K562 (cell line): ENCODE data around the gene PRRC2A. TPM values are rescaled to one million over a fixed set of nuclear protein-coding genes. Genes with fewer than 3 reads are reported as not detected.

Experiments used
- ATAC-seq: fragments of 200-7000 bp; cut with Tn5 transposase; 3 replicates; pipeline ENCODE4 v1.9.1; 2020; ENCODE audit warnings: moderate library complexity
- BruUV-seq: library from RNA; stranded (reverse); fragments of 400-500 nt; replicated peaks from 2 replicates; lab custom pipeline; 2021; lab: Mats Ljungman, UMichigan
- CTCF ChIA-PET: fragments of 300-600 bp; formaldehyde crosslinking; extraction: SDS; loops from one replicate; lab custom pipeline; 2021; ENCODE audit warnings: low intra/inter-chr PET ratio; lab: Yijun Ruan, JAX
- POLR2A ChIA-PET: fragments of 300-600, 350-650 bp; sonication (Branson Sonifier 250); formaldehyde crosslinking; extraction: SDS; loops from one replicate; lab custom pipeline; 2021; ENCODE audit warnings: antibody characterized with exemption, inconsistent platforms; lab: Yijun Ruan, JAX
- DNase-seq, 4 experiments: peaks; one replicate each; pipeline versions ENCODE4 v3.0.0 to v3.0.0-alpha.2; 2011 to 2018; ENCODE audit warnings: low spot score in 3 of 4, mixed read lengths in 3 of 4; ENCODE audit errors: extremely low read depth in 1 of 4
- FAIRE-seq: peaks from 2 replicates; lab custom pipeline; 2011; peaks lifted over from hg19 to GRCh38; lab: Jason Lieb, UNC
- H2AFZ ChIP-seq: 2 replicates; pipeline ENCODE4 v1.6.0; 2011; ENCODE audit warnings: low read depth, low read length, control low read depth, inconsistent platforms
- H3K27ac ChIP-seq: fragments of 200-600 bp; 3 replicates; pipeline ENCODE4 v1.8.0; 2011; ENCODE audit warnings: low read depth, mild to moderate bottlenecking, control low read depth, inconsistent platforms, low read length, moderate library complexity, mixed read lengths; ENCODE audit errors: extremely low read depth
- H3K27me3 ChIP-seq, 2 experiments: fragments of 300-600 bp in 1 of 2; 2 replicates in 1 of 2; 3 replicates in 1 of 2; pipeline versions ENCODE4 v1.6.0 to v1.8.0; 2011; ENCODE audit warnings: inconsistent platforms in 2 of 2, low read length in 2 of 2, mild to moderate bottlenecking in 1 of 2, mixed read lengths in 1 of 2, moderate library complexity in 1 of 2; ENCODE audit not compliant: control insufficient read depth in 2 of 2, insufficient read depth in 2 of 2
- H3K36me3 ChIP-seq: fragments of 300-600 bp; 3 replicates; pipeline ENCODE4 v1.8.0; 2011; ENCODE audit warnings: mild to moderate bottlenecking, low read length, inconsistent platforms; ENCODE audit not compliant: control insufficient read depth, insufficient read depth
- H3K4me1 ChIP-seq, 2 experiments: fragments of 200-600 bp in 1 of 2; replicated peaks in 1 of 2; 2 replicates in 1 of 2; 3 replicates in 1 of 2; pipeline versions ENCODE4 v1.5.1 to v1.8.0; 2011; ENCODE audit warnings: inconsistent platforms in 2 of 2, low read length in 2 of 2, mild to moderate bottlenecking in 1 of 2, mixed read lengths in 1 of 2, moderate library complexity in 1 of 2; ENCODE audit not compliant: control insufficient read depth in 2 of 2, insufficient read depth in 2 of 2
- H3K4me2 ChIP-seq: 2 replicates; pipeline ENCODE4 v1.6.1; 2011; ENCODE audit warnings: low read length, control low read depth, inconsistent platforms, mixed read lengths; ENCODE audit not compliant: insufficient read depth
- H3K4me3 ChIP-seq: fragments of 200-600 bp; sonication (generic), shearing (Covaris generic); 2 replicates; pipeline ENCODE4 v1.5.1; 2016; ENCODE audit warnings: control low read depth, inconsistent platforms
- H3K79me2 ChIP-seq: fragments of 200-600 bp; 3 replicates; pipeline ENCODE4 v1.8.0; 2011; ENCODE audit warnings: low read length, inconsistent platforms; ENCODE audit not compliant: control insufficient read depth, insufficient read depth
- H3K9ac ChIP-seq, 2 experiments: 2 replicates each; pipeline versions ENCODE4 v1.6.0 to v1.6.1; 2011; ENCODE audit warnings: low read depth in 2 of 2, low read length in 2 of 2, control low read depth in 1 of 2, inconsistent platforms in 1 of 2, mild to moderate bottlenecking in 1 of 2, mixed read lengths in 1 of 2; ENCODE audit not compliant: insufficient read depth in 1 of 2
- H3K9me1 ChIP-seq: one replicate; pipeline ENCODE4 v1.6.0; 2011; ENCODE audit warnings: inconsistent platforms, mild to moderate bottlenecking, low read length, moderate library complexity; ENCODE audit not compliant: control insufficient read depth, insufficient read depth
- H3K9me3 ChIP-seq: replicated peaks from 2 replicates; pipeline ENCODE4 v1.5.1; 2011; ENCODE audit warnings: low read depth, low read length, inconsistent platforms; ENCODE audit not compliant: control insufficient read depth, insufficient read depth
- H4K20me1 ChIP-seq: replicated peaks from 2 replicates; pipeline ENCODE4 v1.6.1; 2011; ENCODE audit warnings: low read length, inconsistent platforms, mixed read lengths; ENCODE audit not compliant: control insufficient read depth, insufficient read depth
- EP400 ChIP-seq: fragments of 450-650 bp; IDR thresholded peaks from 2 replicates; pipeline ENCODE4 v1.6.1; 2017; ENCODE audit warnings: antibody characterized with exemption, mild to moderate bottlenecking, moderate library complexity
- NCOR1 ChIP-seq: fragments of 450-650 bp; IDR thresholded peaks from 2 replicates; pipeline ENCODE4 v1.6.1; 2016; ENCODE audit warnings: mild to moderate bottlenecking, moderate library complexity
- NELFE ChIP-seq: IDR thresholded peaks from 2 replicates; pipeline ENCODE4 v1.6.1; 2011; ENCODE audit warnings: mild to moderate bottlenecking; ENCODE audit not compliant: insufficient read depth, insufficient read length
- PCBP1 ChIP-seq: fragments of 200-400 bp; formaldehyde crosslinking; IDR thresholded peaks from 2 replicates; pipeline ENCODE4 v1.6.1; 2018; ENCODE audit warnings: mild to moderate bottlenecking, low read depth, low read length; ENCODE audit not compliant: poor library complexity, severe bottlenecking
- RAD21 ChIP-seq, 2 experiments: fragments of 250-450 bp in 1 of 2; fragments of 450-650 bp in 1 of 2; sonication (Bioruptor Pico) in 1 of 2; formaldehyde crosslinking in 1 of 2; IDR thresholded peaks in 1 of 2; conservative IDR thresholded peaks in 1 of 2; 2 replicates each; pipeline versions ENCODE4 v1.4.0 to v1.8.0; 2020 to 2022; ENCODE audit warnings: mild to moderate bottlenecking in 2 of 2, moderate library complexity in 1 of 2
- RCOR1 ChIP-seq, 2 experiments: IDR thresholded peaks; 2 replicates each; pipeline ENCODE4 v1.6.1; 2012; ENCODE audit warnings: low read depth in 2 of 2, low read length in 2 of 2, borderline replicate concordance in 1 of 2, improper control_type of control experiment in 1 of 2
- ZNF143 ChIP-seq: sonication (generic); formaldehyde crosslinking; IDR thresholded peaks from 2 replicates; pipeline ENCODE4 v1.9.0; 2022; ENCODE audit warnings: mild to moderate bottlenecking, missing genetic modification reagents
- ZNF444 ChIP-seq: fragments of 250-450 bp; sonication (Bioruptor Pico); IDR thresholded peaks from 2 replicates; pipeline ENCODE4 v1.4.0; 2020; ENCODE audit warnings: mild to moderate bottlenecking, moderate library complexity
- WGBS: fragments of 100-300 bp; shearing (Covaris generic); methylation state at CpG from one replicate; pipeline ENCODE4 v1.1.6; 2016; ENCODE audit warnings: low coverage, mixed read lengths; ENCODE audit not compliant: insufficient coverage; ENCODE audit errors: missing lambda C conversion rate; 5-methylcytosine and 5-hydroxymethylcytosine counted together
- in situ Hi-C: fragments of 300-500 bp; cut with MboI; formaldehyde crosslinking; loops from 4 replicates; pipeline ENCODE4 v1.15.0; 2018; ENCODE audit warnings: inconsistent platforms, mixed read lengths
- intact Hi-C: fragments of 100-400 bp; cut with micrococcal nuclease; formaldehyde crosslinking; loops from 2 replicates; pipeline ENCODE4 v1.14.2; 2022
- polyA plus RNA-seq, 8 experiments: library from polyadenylated mRNA; depleted of rRNA in 4 of 8; stranded (reverse) in 5 of 8; unstranded in 3 of 8; fragments of >200 nt; fragmentation: Nextera tagmentation in 2 of 8; fragmentation: Illumina TruSeq in 1 of 8; extraction: Ambion mirVana in 2 of 8; extraction: Trizol in 1 of 8; gene quantifications; 2 replicates each; pipeline versions ENCODE4 v1.2.1 to v1.2.3, GENCODE V29; 2011 to 2014; ENCODE audit warnings: inconsistent platforms in 1 of 8, missing spikeins in 1 of 8
- total RNA-seq, 7 experiments: library from RNA; depleted of rRNA in 6 of 7; stranded (reverse); fragments of >200 nt in 6 of 7; fragmentation: Illumina TruSeq in 2 of 7; extraction: Trizol in 2 of 7; gene quantifications; 2 replicates each; pipeline versions ENCODE4 v1.2.1 to v1.2.3, GENCODE V29; 2011 to 2021; ENCODE audit warnings: low replicate concordance in 1 of 7
- TF ChIP-seq, protein P1 (sequence below), 2 experiments: fragments of 450-650 bp; conservative IDR thresholded peaks; 2 replicates each; pipeline ENCODE4 v1.6.1; 2017; ENCODE audit warnings: mild to moderate bottlenecking in 2 of 2, moderate library complexity in 2 of 2
- TF ChIP-seq, protein P2 (sequence below): fragments of 250-450 bp; sonication (Bioruptor Pico); IDR thresholded peaks from 2 replicates; pipeline ENCODE4 v1.4.0; 2020; ENCODE audit warnings: mild to moderate bottlenecking, moderate library complexity

The PRRC2A gene
- total and polyA plus RNA-seq, 9 of the 15 experiments (the other 6 are each of a cell fraction or from before 2014, with no cell fraction given): 1.0 to 332 (median 63.0) TPM

DNA sequence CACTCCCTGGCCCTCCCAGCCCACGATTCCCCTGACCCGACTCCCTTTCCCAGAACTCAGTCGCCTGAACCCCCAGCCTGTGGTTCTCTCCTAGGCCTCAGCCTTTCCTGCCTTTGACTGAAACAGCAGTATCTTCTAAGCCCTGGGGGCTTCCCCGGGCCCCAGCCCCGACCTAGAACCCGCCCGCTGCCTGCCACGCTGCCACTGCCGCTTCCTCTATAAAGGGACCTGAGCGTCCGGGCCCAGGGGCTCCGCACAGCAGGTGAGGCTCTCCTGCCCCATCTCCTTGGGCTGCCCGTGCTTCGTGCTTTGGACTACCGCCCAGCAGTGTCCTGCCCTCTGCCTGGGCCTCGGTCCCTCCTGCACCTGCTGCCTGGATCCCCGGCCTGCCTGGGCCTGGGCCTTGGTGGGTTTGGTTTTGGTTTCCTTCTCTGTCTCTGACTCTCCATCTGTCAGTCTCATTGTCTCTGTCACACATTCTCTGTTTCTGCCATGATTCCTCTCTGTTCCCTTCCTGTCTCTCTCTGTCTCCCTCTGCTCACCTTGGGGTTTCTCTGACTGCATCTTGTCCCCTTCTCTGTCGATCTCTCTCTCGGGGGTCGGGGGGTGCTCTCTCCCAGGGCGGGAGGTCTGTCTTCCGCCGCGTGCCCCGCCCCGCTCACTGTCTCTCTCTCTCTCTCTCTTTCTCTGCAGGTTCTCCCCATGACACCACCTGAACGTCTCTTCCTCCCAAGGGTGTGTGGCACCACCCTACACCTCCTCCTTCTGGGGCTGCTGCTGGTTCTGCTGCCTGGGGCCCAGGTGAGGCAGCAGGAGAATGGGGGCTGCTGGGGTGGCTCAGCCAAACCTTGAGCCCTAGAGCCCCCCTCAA, 48.2 kb upstream of the PRRC2A start, which contains the start of gene LTA:
TSS of gene LTA (plus strand) at position 249 of the 871 bp plus-strand sequence. CDS start at position 703, 454 bp downstream.
- no TSS peak for BruUV-seq
- Histone ChIP-seq H3K36me3 (no peaks in the 10 kb centered on the region), H3K9me3 (no peaks in the 10 kb centered on the region), H2AFZ (no peak within 1 kb of the TSS), H3K9ac (peak within 1 kb of the TSS in 1 of 2 experiments; percentile 40; a peak in 2 of 4 replicates), H3K27ac (no peak within 1 kb of the TSS), H4K20me1 (no peaks in the 10 kb centered on the region), H3K4me1 (peaks cover 0 to 24% of the 10 kb centered on the region in 2 experiments; a peak in 2 of 5 replicates), H3K79me2 (no peaks in the 10 kb centered on the region), H3K4me2 (no peak within 1 kb of the TSS), H3K4me3 (no peak within 1 kb of the TSS), H3K27me3 (no peaks in the 10 kb centered on the region), H3K9me1 (no peaks in the 10 kb centered on the region)
- DNase-seq (no peak), FAIRE-seq (no peak), ATAC-seq (peak; percentile 13; the same call in 1 of the 3 replicates)
- WGBS: 41% methylated on average over 26 of the region's 27 CpGs
- TF ChIP-seq ZNF444 (CRISPR knock-in tag) (no peak), EP400 (no peak), ZNF143 (CRISPR knock-in tag) (no peak), NCOR1 (no peak), RCOR1 (IDR thresholded peaks at IDR 0.05; ENCODE audit: borderline replicate concordance in 1 of 2, low read depth in 2 of 2, low read length in 2 of 2) (no peak), NELFE (no peak), PCBP1 (no peak), RAD21 (CRISPR knock-in tag; conservative IDR thresholded peaks at IDR 0.05 in 1 of 2, IDR thresholded peaks at IDR 0.05 in 1 of 2) (no peak)
- TF ChIP-seq, protein P1, sequence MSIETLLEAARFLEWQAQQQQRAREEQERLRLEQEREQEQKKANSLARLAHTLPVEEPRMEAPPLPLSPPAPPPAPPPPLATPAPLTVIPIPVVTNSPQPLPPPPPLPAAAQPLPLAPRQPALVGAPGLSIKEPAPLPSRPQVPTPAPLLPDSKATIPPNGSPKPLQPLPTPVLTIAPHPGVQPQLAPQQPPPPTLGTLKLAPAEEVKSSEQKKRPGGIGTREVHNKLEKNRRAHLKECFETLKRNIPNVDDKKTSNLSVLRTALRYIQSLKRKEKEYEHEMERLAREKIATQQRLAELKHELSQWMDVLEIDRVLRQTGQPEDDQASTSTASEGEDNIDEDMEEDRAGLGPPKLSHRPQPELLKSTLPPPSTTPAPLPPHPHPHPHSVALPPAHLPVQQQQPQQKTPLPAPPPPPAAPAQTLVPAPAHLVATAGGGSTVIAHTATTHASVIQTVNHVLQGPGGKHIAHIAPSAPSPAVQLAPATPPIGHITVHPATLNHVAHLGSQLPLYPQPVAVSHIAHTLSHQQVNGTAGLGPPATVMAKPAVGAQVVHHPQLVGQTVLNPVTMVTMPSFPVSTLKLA (conservative IDR thresholded peaks at IDR 0.05): no peak
- TF ChIP-seq, protein P2, sequence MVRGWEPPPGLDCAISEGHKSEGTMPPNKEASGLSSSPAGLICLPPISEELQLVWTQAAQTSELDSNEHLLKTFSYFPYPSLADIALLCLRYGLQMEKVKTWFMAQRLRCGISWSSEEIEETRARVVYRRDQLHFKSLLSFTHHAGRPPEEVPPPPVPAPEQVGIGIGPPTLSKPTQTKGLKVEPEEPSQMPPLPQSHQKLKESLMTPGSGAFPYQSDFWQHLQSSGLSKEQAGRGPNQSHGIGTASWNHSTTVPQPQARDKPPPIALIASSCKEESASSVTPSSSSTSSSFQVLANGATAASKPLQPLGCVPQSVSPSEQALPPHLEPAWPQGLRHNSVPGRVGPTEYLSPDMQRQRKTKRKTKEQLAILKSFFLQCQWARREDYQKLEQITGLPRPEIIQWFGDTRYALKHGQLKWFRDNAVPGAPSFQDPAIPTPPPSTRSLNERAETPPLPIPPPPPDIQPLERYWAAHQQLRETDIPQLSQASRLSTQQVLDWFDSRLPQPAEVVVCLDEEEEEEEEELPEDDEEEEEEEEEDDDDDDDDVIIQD (CRISPR knock-in tag): no peak
- intact Hi-C loops (no loop called here), in situ Hi-C loops (no loop called here)
- CTCF ChIA-PET: no interaction called here
- POLR2A ChIA-PET: interaction anchor here (1.1 to 2.0 kb wide), 2 partner anchors 9 to 14 kb away, joined by 4 to 8 read pairs; partner anchors contain the start of gene LST1
